Measurements from ENCODE around the gene BCKDHB.
A peak's percentile ranks its signal among the peaks of the same experiment; 100 is the strongest.
"Not testable (repeated sequence)": the region's sequence is repeated elsewhere in the genome, so short reads cannot be mapped to it uniquely, and the experiment has no call there.

BCKDHB gene

DNA sequence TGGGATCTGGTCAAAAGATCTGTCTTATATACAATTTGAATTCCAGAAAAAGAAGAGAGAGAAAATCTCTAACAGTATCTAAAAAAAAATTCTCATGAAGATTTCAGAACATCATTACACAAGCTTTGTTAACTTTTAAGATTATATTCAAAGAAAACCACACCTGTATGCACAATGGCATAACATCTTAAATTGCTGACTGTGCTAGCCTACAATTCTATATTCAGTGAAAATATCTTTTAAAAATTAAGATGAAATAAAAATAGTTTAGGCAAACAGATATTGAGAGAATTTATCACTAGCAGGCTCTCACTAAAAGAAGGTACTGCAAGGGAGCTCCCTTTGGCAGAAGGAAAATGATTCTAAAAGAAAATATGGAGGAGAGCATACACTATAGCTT is 100.3 kb downstream of the BCKDHB start:
- DNase-seq (ENCODE audit: low read depth in 2 of 2) = no peak

- DNase-seq (ENCODE audit: low read depth in 2 of 2) = no peak
Measured at GRCh38 chr6:80209430-80209829, 103.0 kb downstream of the BCKDHB start.

DNA sequence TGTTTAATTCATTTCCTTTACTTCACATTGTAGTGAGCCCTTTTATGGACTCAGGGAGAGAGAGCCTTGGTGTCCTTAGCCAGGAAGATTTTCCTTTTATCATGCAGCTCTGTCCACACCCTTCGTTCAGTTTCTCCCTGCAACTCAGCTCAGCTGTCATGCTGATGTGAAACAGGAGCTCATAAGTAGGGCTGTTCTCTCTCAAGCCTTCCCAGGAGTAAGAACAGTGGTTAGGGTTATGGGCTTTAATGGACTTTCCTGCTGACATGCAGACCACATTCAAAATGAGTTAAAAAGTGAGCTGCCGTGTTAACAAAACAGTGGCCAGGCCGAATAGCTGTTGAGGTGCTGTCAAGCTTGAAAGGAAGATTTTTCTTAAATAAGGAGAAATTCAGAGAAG is 104.1 kb downstream of the BCKDHB start:
- DNase-seq (ENCODE audit: low read depth in 2 of 2) = no peak

DNA sequence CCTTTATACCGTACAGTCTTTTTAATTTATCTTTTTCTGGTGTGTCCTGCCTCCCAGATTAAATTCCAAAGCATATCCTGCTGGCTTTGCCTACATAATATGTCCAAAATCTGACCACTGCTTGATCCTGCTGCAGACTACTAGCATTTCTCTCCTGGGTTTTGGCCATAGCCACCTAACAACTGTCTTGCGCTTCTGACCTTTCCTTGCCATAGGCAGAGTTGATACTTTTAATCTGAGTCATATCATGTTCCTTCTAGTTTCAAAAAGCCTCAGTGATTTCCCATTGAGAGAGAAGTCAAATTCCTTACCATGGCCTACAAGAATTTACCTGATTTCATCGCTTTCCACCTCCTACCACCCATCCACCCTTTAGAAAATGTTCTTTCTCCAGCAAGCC is 104.8 kb downstream of the BCKDHB start:
- DNase-seq (ENCODE audit: low read depth in 2 of 2) = no peak

GRCh38 chr6:80211890-80212289 is 105.4 kb downstream of the BCKDHB start:
- DNase-seq (ENCODE audit: low read depth in 2 of 2) = not testable (repeated sequence)

GRCh38 chr6:80214436-80215022 is 108.1 kb downstream of the BCKDHB start:
- peak in 1 of 2 experiments; percentile 51 for DNase-seq (ENCODE audit: low read depth in 2 of 2)

GRCh38 chr6:80215063-80215462 is 108.6 kb downstream of the BCKDHB start:
- DNase-seq (ENCODE audit: low read depth in 2 of 2) = no peak

- peak; percentile 94 to 95 for DNase-seq (ENCODE audit: low read depth in 2 of 2)
Measured at GRCh38 chr6:80217794-80218193, 111.3 kb downstream of the BCKDHB start.

DNA sequence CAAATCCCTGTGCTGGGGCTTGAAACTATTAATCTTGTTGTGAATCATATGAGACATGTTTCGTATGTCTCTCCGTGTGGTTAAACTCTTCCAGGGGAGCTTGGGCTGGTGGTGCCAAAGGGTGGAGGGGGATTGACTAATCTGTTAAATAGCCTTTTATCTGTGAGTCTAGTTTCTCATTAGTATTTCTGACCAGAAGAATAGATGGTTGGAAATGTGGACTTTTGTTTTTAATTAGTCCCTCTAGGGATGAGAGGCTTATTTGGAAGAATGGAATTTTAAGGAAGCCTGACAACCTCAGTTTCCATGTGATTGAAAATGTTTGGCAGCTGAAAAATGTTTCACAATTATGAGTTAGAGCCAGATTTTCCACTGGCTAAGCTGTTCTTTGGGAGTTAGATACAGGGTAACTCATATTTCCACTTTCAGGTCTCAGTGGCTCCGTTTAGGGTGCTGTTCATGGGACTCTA is 117.3 kb downstream of the BCKDHB start:
- peak; percentile 98 for DNase-seq (ENCODE audit: low read depth in 2 of 2)

GRCh38 chr6:80226151-80226550 is 119.7 kb downstream of the BCKDHB start:
- DNase-seq (ENCODE audit: low read depth in 2 of 2) = peak in 1 of 2 experiments; percentile 42

GRCh38 chr6:80226699-80227098 is 120.2 kb downstream of the BCKDHB start:
- DNase-seq (ENCODE audit: low read depth in 2 of 2) = no peak

- peak; percentile 83 for DNase-seq (ENCODE audit: low read depth in 2 of 2)
Measured at GRCh38 chr6:80227545-80228105, 121.2 kb downstream of the BCKDHB start.

DNA sequence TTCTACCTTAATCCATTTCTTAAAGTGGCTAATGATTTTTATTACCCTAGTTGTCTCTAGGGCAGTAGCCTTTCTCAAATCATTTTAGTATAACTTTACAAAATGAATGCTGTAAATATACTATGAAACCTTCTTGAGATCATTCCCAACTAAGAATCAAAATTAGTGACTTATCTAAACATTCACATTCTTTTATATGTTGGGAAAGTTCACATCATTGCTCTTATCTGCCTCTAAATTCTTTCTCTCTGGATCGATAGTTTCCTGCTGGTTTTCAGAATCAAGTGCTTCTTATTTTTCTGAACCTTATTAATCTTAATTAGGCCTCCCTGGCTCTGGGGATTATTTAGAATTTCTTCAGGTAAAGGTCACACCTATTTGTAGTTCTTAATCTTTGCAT is 126.8 kb downstream of the BCKDHB start:
- no peak for DNase-seq (ENCODE audit: low read depth in 2 of 2)

GRCh38 chr6:80233958-80234357 is 127.5 kb downstream of the BCKDHB start:
- no peak for DNase-seq (ENCODE audit: low read depth in 2 of 2)

- peak; percentile 69 to 73 for DNase-seq (ENCODE audit: low read depth in 2 of 2)
Measured at GRCh38 chr6:80234401-80234800, 127.9 kb downstream of the BCKDHB start.

- DNase-seq (ENCODE audit: low read depth in 2 of 2) = peak in 1 of 2 experiments; percentile 27
Measured at GRCh38 chr6:80234908-80235307, 128.4 kb downstream of the BCKDHB start.

- no peak for DNase-seq (ENCODE audit: low read depth in 2 of 2)
Measured at GRCh38 chr6:80235647-80236046, 129.2 kb downstream of the BCKDHB start.

DNA sequence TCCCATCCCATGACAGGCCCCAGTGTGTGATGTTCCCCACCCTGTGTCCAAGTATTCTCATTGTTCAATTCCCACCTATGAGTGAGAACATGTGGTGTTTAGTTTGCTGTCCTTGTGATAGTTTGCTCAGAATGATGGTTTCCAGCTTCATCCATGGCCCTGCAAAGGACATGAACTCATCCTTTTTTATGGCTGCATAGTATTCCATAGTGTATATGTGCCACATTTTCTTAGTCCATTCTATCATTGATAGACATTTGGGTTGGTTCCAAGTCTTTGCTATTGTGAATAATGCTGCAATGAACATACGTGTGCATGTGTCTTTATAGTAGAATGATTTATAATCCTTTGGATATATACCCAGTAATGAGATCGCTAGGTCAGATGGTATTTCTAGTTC is 132.3 kb downstream of the BCKDHB start:
- not testable (repeated sequence) for DNase-seq (ENCODE audit: low read depth in 2 of 2)

GRCh38 chr6:80245043-80245442 is 138.6 kb downstream of the BCKDHB start:
- no peak for DNase-seq (ENCODE audit: low read depth in 2 of 2)

- DNase-seq (ENCODE audit: low read depth in 2 of 2) = no peak
Measured at GRCh38 chr6:80249897-80250296, 143.4 kb downstream of the BCKDHB start.

GRCh38 chr6:80250391-80250997 is 144.0 kb downstream of the BCKDHB start:
- DNase-seq (ENCODE audit: low read depth in 2 of 2) = no peak

- no peak for DNase-seq (ENCODE audit: low read depth in 2 of 2)
Measured at GRCh38 chr6:80251321-80251720, 144.8 kb downstream of the BCKDHB start.

DNA sequence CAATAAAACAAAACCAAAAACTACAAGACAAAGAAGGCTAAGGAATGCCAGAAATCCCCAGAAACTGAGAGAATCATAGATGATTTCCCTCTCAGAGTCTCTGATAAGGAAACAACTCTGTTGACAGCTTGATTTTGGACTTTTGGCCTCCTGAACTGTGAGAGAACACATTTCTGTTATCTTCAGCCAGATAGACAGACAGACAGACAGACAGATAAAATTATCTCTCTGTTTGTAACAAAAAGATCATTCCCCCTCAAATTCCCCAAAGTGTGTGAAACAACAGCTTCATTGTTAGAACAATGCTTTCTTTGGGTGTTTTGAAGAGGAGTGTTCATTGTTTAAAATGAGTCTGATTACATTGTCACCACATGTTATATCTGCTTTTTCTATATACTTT is 148.2 kb downstream of the BCKDHB start:
- DNase-seq (ENCODE audit: low read depth in 2 of 2) = no peak

Data from fibroblast of skin of left quadriceps (primary cell).